GM19035 (cell line): ENCODE results near the gene PI4K2B.
"Not testable (repeated sequence)": the region's sequence is repeated elsewhere in the genome, so short reads cannot be mapped to it uniquely, and the experiment has no call there.

ENCODE experiments used
- ATAC-seq: cut with Tn5 transposase; IDR thresholded peaks from one replicate; pipeline ENCODE4 v1.9.1; 2021; ENCODE audit not compliant: unreplicated experiment

PI4K2B gene

GRCh38 chr4:25233737-25234389 is at the start of gene PI4K2B:
Gene PI4K2B (plus strand): TSS chr4:25234033. CDS start chr4:25234164, 131 bp downstream.
- ATAC-seq: peak; percentile 73

- ATAC-seq: no peak
These were observed 49.8 kb upstream of the PI4K2B start for GRCh38 chr4:25184056-25184455.

- no peak for ATAC-seq
These were observed 43.4 kb upstream of the PI4K2B start for GRCh38 chr4:25190407-25190806.

GRCh38 chr4:25198713-25199112 is 35.1 kb upstream of the PI4K2B start:
- no peak for ATAC-seq

- ATAC-seq: no peak
These were observed 25.8 kb upstream of the PI4K2B start for GRCh38 chr4:25207997-25208396.

- no peak for ATAC-seq
These were observed 24.1 kb upstream of the PI4K2B start for GRCh38 chr4:25209702-25210101.

GRCh38 chr4:25211721-25212120 is 22.1 kb upstream of the PI4K2B start:
- ATAC-seq: no peak

GRCh38 chr4:25212822-25213221 is 21.0 kb upstream of the PI4K2B start:
- ATAC-seq: no peak

GRCh38 chr4:25213347-25213979 is 20.4 kb upstream of the PI4K2B start:
- no peak for ATAC-seq

- not testable (repeated sequence) for ATAC-seq
These were observed 19.1 kb upstream of the PI4K2B start for GRCh38 chr4:25214750-25215149.

GRCh38 chr4:25215511-25215910 is 18.3 kb upstream of the PI4K2B start:
- ATAC-seq: no peak

GRCh38 chr4:25221377-25221776 is 12.5 kb upstream of the PI4K2B start:
- ATAC-seq: no peak

- no peak for ATAC-seq
These were observed 9.9 kb upstream of the PI4K2B start for GRCh38 chr4:25223802-25224375.

GRCh38 chr4:25229804-25230203 is 4.0 kb upstream of the PI4K2B start:
- no peak for ATAC-seq

GRCh38 chr4:25233194-25233593 is 639 bp upstream of the PI4K2B start:
- ATAC-seq: no peak

- peak; percentile 69 for ATAC-seq
These were observed 847 bp downstream of the PI4K2B start for GRCh38 chr4:25234390-25235370.

GRCh38 chr4:25235401-25235800 is 1.6 kb downstream of the PI4K2B start:
- ATAC-seq: no peak

GRCh38 chr4:25236030-25236429 is 2.2 kb downstream of the PI4K2B start:
- ATAC-seq: not testable (repeated sequence)

- ATAC-seq: no peak
These were observed 3.1 kb downstream of the PI4K2B start for GRCh38 chr4:25236971-25237370.

- no peak for ATAC-seq
These were observed 4.2 kb downstream of the PI4K2B start for GRCh38 chr4:25238052-25238451.

- ATAC-seq: not testable (repeated sequence)
These were observed 5.7 kb downstream of the PI4K2B start for GRCh38 chr4:25239528-25239927.
